Amygdala (tissue), 56 donors: ENCODE measurements around the gene CENPB.

ENCODE experiments used
- DNase-seq, 56 donors: peaks; one replicate each; lab custom pipeline; 2025; lab: John Stamatoyannopoulos, UW

The CENPB gene

DNA sequence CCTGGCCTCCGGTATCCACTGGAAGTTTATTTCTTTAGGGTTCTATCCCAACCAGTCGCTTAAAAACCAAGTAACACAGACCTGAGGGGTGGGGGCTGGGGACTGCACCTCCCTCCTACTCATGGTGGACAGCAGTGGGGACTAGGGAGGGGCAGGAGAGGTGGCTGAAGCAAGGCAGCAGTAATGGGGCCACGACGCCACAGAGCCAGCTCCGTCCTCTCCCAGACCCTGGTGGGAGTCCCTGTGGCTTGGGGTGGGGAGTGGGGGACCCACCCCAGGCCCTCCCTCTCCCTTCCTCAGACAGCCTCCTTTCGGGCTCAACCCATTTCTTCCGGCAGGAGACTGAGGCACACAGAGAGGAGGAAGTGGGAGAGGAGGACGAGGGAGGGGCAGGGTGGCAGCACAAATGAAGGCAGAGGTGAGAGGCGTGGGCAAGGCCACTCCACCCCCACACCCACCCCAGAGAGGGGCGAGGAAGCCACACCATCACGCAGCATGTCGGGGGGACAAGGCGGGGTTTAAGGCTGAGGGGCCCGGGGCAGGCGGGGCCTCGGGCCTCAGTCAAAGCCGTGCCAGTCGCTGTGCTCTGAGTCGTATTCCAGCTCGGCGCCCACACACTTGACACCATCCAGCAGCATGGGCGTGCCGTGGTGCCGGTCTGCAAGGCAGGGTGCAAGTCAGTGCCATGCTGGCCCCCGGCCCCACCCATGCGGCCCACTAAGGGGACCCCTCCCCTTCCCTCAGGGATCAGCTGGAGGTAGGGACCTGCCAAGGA, 32.9 kb downstream of the CENPB start:
- DNase-seq, result no peak

DNA sequence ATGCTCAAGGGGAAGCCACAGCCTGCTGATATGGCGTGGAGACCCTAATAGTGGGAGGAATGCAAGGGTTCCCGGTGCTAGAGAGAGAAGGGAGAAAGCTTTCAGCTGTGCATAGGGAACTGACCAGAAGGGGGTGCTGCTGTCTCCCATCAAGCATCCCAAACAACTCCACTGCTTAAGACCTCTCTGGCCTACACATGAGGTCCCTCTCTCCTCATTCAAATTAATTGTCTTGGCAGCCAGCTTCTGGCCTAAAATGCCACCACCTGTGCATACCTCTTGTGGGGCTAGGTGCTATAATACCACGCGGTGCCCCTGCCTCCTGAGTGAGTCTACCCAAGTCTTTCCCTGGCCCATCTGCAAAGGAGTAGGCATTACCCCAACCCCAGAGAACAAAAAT, 33.4 kb downstream of the CENPB start:
- peak in 27 of 56 donors; percentile 6 to 71 (median 22) for DNase-seq

DNA sequence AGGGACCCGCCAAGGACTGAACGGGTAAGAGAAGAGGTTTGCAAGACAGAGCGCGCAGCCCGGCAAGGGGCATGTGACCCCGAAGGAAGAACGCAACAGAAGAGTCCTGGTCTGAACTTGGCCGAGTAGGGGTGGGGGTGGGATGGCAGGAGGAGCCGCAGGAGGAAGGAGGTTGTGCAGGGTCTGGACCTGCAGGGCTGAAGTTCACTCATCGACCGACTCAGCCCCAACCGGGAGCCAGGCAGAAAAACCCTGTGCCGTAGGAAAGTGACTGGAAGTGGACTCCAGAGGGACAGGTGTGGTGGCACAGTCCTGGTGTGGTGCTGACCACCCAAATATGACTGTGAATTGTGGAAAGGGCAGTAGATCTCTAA, 34.2 kb downstream of the CENPB start:
- no peak for DNase-seq

DNA sequence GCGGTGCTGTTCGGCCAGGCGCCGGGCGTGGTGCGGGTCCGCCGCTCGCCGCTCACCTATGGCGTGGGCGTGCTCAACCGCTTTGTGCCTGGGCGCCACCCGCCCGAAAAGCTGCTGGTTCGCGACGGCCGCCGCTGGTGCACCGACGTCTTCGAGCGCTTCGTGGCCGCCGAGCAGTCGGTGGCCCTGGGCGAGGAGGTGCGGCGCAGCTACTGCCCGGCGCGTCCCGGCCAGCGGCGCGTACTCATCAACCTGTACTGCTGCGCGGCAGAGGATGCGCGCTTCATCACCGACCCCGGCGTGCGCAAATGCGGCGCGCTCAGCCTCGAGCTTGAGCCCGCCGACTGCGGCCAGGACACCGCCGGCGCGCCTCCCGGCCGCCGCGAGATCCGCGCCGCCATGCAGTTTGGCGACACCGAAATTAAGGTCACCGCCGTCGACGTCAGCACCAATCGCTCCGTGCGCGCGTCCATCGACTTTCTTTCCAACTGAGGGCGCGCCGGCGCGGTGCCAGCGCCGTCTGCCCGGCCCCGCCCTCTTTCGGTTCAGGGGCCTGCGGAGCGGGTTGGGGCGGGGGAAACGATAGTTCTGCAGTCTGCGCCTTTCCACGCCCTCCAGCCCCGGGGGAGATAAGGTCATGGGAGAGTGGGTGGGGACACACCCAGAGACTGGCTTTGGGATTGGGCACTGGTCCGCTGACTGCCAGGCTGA, 34.7 kb downstream of the CENPB start:
- peak in 10 of 56 donors; percentile 12 to 43 (median 32) for DNase-seq

DNA sequence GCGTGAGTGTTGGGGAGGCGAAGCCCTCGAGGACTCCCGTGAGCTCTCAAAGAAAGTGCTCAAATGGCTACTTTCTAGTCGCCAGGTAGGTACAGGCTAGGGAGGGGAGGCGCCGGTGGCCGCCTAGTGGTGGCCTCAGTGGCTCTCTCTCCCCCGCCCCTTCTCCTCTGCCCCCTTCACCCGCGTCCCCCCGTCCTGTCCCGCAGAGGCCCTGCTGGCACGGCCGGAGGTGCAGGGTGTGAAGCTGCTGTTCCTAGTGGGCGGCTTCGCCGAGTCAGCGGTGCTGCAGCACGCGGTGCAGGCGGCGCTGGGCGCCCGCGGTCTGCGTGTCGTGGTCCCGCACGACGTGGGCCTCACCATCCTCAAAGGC, 35.2 kb downstream of the CENPB start:
- no peak for DNase-seq

DNA sequence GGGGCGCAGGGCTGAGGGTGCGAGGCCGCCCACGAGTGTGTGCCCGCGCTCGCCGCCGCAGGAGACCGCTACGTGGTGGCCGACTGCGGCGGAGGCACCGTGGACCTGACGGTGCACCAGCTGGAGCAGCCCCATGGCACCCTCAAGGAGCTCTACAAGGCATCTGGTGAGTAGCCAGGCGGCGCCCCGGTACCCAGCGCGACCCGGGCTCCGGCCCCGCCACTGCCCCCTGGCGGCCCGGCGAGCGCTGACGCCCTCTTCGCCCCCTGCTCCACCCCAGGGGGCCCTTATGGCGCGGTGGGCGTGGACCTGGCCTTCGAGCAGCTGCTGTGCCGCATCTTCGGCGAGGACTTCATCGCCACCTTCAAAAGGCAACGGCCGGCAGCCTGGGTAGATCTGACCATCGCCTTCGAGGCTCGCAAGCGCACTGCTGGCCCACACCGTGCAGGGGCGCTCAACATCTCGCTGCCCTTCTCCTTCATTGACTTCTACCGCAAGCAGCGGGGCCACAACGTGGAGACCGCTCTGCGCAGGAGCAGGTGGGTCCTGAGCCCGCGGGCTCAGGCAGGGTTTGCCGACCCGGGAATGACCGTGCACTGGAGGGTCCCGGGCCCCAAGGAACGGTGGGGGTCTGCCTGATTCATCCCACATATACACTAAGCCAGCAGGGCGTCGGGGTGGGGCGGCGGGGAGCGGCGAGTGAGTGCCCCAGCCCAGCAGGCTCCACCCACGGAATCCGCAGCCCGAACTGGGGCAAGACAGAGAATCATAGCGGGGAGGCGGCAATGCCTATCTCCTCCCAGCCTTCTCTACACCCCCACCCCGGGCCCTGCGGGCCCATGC, 36.6 kb downstream of the CENPB start:
- peak in 7 of 56 donors; percentile 8 to 44 (median 16) for DNase-seq

DNA sequence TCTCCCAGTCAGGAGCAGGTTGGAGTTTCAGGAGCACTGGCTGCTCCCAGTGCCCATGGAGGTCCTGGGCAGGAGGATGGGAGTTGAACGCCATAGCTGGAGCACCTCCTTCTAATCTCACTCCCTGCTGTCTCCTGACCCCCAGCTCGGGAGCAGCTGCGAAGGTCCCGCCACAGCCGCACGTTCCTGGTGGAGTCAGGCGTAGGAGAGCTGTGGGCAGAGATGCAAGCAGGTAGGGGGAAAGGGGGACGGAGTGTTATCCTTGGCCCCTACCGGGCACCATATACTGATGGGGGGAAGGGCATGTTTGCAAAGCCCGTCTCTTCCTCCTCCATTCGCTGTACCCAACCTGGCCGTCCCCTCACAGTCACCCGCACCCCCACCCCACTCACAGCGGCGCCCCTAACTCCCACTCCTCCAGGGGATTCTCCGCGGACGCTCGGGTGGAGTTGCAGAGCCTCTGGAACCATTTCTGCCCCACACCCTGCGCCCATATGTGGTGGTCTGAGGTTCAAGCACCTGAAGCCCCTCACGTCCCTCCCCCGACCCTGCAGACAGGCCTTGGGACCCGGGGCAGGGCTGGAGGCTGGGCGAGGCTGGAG, 37.4 kb downstream of the CENPB start:
- no peak for DNase-seq

DNA sequence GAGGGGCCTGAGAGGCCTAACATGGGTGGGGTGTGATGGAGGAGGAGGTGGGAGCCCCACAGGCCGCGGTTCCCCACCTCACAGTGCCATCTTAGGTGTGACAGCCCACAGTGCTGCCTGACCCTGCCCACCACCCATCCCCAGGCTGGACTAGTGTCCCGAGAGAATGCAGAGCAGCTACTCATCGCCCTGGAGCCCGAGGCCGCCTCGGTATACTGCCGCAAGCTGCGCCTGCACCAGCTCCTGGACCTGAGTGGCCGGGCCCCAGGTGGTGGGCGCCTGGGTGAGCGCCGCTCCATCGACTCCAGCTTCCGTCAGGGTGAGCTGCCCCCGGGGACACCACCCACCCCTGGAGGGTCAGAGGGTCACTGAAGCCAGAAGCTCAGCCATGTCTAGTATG, 38.5 kb downstream of the CENPB start:
- no peak for DNase-seq

DNA sequence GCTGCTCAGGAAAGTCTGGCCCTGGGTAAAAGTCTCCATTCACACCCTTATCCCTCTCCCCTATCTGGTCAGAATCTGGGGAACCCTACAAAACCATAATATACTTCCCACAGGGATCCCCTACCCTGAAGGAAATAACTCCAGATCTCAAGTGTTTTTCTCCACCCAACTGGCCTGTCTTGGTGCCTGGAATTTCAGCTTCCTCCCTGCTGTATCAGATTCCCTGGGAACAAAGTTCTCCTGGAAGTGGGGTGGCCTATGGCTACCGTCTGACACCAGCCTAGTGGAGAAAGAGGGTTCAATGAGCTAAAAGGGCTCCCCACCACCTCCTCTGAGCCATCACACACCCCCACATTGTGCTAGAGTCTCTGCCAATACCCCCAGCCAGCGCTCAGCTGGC, 39.1 kb downstream of the CENPB start:
- DNase-seq, result no peak

DNA sequence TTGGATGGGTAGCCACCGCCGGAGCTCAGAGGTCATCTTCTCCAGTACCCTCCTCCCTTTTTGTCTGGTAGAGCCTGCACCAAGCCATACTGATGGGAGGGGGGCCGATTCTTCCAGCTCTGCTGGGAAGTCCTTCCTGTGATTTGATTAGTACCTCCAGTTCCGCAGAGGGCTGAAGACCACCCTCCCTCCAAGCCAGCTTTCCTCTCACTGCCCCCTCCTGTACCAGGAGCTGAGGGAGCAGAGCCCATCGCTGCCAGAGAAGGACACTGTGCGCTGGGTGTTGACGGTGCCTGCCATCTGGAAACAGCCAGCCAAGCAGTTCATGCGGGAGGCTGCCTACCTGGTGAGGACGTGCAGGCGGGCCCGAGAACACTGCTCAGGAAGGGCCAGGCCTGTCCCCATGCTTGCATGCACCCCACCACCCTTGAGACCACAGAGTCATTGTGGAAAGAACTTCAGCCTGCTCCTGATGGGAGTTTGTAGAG, 40.8 kb downstream of the CENPB start:
- DNase-seq, result no peak

DNA sequence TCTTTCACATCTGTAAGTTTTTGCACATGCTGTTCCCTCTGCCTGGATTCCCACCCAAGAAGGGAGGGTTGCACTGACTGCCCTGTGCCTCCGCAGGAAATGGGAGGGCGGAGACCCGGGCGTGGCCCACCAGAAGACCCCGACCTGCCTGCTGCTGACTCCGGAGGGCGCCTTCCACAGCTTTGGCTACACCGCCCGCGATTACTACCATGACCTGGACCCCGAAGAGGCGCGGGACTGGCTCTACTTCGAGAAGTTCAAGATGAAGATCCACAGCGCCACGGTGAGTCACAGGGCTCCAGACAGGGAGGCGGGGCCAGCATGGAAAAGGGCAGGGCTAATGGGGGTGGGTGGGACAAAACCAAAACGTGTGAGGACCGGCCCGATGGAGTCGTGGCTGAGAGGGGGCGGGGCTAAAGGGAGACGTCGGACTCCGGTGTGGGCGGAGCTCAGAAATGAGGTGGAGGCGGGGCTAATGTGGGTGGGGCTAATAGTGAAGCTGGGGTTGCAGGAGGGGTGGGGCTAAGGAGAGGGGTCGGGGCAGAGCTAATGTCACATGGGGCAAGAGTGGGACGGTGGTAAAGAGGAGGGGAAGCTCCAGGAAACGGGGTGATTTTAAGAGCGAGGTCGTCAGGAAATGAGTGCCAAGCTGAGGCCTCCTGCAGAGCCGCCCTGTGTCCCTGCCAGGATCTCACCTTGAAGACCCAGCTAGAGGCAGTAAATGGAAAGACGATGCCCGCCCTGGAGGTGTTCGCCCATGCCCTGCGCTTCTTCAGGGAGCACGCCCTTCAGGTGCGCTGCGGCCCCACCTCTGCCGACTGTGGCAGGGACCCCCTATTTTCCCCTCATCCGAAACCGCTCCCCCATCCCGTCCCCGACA, 41.5 kb downstream of the CENPB start:
- DNase-seq, result peak in 5 of 56 donors; percentile 15 to 88 (median 26)

DNA sequence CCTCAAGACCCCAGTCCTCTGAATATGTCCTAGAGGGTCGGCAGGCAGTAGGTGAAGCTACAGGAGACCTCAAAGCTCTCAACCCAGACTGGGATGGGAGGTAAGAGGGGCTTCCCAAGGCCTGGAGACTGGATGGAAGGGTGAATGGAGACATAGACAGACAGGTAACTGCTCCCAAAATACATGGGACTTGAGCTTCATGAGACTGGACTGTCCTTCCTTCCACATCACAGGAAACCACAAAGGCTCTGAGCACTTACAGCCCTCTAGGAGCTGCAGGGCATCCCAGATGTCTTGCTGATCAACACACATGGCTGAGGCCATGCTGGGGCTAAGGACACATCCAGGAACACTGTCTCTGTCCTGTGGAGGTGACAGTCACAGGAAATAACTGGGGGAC, 42.5 kb downstream of the CENPB start:
- DNase-seq, result no peak

DNA sequence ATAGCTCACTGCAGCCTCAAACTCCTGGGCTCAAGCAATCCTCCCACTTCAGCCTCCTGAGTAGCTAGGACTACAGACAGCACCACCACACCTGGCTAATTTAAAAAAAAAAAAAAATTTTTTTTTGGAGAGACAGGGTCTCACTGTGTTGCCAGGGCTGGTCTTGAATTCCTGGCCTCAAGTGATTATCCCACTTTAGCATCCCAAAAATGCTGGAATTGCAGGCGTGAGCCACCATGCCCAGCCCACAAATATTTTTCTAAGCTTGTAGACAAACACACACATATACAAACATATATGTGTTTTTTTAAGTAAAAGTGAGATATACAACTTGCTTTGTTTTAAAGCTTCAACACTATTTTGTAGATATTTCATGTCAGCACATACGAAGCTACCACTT, 43.3 kb downstream of the CENPB start:
- DNase-seq, result no peak

DNA sequence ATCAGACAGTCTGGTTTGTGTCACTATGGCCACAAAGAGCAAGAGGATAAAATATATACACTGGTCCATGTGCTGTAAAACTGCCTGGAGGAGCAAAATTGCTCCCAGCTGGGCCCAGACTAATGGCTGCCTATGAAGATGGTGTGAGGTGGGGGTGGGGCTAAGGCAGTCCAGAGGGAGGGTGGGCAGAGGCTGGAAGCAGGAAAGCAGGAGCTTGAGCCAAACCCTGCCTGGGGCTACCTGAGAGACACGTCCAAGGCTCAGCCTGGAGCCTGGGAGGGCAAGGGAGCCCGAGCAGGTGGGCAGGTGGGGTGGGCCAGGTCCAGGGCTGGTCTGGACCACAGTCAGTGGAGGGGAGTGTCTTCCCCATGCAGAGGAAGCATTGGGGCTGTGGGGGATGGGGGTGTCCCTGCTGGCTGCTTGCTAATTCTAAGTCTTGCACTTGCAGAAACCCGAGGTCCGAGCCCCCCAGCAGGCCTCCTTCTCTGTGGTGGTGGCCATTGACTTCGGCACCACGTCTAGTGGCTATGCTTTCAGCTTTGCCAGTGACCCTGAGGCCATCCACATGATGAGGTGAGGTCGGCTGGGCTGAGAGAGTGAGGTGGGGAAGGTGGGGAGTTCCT, 44.6 kb downstream of the CENPB start:
- DNase-seq, result no peak

DNA sequence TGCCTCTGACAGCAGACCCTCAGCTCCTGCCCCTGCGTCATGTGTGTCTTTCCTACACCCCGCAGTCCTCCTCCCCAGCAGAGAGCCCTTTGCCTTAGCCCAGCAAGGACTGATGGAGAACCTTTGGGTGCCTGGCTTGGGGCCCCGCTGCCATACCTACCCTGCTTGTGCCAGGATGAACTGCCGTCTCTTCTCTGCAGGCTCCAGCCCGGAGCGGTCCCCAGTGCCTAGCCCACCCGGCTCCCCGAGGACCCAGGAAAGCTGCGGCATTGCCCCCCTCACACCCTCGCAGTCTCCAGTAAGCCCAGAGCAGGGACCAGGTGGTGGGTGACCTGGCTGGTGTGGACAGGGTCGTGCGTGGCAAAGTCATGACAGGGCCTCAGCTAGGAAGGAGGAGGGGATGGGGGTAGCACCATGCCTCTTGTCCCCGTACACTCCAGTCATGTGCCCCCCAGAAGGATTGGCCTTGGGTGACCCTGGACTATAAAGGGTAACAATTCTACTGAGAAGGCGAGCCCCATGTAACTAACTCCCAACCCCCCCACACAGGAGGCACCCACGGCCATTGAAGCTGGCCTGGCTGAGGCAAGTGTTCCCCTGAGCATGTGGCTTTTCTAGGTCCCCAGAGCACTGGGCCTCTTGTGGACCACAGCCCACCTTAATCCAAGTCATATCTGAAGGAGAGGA, 45.8 kb downstream of the CENPB start:
- no peak for DNase-seq

DNA sequence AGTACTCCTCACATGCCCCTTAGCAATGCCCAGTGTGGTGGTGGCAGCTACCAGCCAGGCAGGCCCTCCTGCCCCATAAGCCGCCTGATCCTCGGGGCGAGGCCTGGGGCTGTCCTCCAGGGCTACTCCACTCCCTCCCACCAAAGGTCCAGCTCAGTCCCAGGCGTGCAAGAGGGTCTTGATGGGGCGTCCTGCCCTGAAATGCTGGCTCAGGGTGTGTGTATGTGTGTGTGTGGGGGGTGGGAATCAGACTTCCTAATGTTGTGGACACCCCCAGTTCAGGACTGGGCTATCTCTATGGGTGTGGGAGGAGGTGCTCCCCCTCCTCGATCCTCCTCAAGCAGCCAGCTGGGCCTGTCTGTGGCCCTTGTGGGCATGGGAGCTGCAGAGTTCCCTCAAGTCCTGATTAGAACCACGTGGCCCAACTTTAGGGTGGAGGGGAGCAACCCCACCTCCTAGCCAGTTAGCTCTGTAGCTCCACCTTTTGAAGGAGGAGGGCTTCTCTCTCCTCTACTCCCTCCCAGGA, 46.6 kb downstream of the CENPB start:
- DNase-seq, result no peak

DNA sequence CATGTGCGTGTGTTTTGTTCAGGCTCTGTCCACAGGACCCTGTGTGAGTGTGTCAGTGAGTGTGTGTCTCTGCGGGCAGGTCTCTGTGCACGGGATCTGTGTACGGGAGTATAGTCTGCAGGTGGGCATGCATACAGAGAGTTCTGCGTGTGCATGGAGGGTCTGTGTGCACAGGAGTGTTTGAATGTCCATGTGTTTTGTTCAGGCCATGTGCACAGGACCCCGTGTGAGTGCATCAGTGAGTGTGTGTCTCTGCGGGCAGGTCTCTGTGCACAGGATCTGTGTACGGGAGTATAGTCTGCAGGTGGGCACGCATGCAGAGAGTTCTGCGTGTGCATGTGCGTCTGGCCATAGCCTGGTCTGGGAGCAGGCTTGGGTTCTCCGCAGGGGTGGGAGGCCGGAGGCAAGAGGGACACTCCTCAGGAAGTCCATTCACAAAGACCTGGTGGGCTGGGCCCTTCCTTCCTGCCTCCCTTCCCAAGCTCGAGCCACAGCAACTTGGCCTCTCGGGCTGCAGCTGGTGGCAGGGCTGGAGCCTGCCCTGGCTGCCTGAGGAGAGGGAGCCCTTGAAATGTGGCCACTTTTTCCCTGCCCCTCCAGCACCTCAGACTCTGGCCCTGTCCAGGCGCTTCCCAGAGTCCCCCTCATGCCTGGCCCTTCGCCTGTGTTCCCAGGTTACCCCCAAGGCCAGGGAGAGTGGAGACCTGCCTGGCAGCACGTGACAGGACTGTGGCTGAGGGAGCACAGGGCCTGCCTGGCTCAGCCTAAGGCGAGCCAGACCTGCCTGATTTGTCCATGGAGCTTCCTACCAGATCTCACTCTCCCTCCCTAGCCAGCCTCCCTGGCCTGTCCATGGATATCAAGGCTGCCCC, 47.2 kb downstream of the CENPB start:
- DNase-seq, result no peak
